ENCODE measurements around the gene GRAMD1A. TPM values are rescaled to one million over a fixed set of nuclear protein-coding genes. Genes with fewer than 3 reads are reported as not detected.
A peak's percentile ranks its signal among the peaks of the same experiment; 100 is the strongest.
"Not testable (repeated sequence)": the region's sequence is repeated elsewhere in the genome, so short reads cannot be mapped to it uniquely, and the experiment has no call there.

Gene GRAMD1A
- total and polyA plus RNA-seq, 9 of the 15 experiments (the other 6 are each of a cell fraction or from before 2014, with no cell fraction given) = 1.4 to 63.8 (median 38.5) TPM

DNA sequence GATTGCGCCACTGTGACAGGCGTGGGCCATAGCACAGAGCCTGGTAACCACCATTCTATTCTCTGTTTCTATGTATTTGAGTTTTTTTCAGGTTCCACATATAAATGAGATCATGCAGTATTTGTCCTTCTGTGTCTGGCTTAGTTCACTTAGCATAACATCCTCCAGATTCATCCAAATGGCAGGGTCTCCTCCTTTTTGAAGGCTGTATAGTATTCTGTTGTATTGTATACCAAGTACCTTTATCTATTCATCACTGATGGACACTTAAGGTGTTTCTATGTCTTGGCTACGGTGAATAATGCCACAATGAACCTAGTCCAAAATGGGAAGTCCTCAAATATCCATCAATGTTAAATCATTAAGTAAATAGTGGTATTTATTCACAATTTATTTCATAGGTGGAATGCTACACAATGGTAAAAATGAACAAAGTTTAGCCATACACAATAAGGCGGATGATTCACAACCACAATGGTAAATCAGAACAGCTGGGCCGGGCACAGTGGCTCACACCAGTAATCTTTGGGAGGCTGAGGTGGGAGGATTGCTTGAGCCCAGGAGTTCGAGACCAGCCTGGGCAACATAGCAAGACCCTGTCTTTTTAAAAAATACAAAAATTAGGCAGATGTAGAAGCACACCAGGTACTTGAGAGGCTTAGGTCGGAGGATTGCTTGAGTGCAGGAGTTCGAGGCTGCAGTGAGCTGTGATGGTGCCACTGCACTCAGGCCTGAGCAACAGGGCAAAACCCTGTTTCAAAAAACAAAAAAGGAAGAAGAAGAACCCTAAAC, 8.4 kb upstream of the GRAMD1A start:
- BruUV-seq (replicated peaks) = no TSS peak
- CTCF ChIA-PET (ENCODE audit: low intra/inter-chr PET ratio) = no interaction called here

DNA sequence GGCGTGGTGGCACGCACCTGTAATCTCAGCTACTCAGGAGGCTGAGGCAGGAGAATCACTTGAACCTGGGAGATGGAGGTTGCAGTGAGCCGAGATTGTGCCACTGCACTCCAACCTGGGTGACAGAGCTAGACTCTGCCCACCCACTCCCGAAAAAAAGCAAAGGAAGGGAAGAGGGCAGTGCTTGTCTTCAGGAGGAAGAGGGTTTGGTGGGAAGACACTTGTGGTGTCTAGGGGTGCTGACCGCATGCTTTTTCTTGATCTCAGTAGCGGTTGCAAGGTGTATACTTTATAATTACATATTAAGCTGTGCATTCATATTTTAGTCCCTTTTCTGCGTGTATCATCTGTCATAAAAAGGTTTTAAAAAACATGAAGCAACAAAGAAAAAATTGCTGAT, 7.5 kb upstream of the GRAMD1A start:
- H3K9ac ChIP-seq (ENCODE audit: insufficient read depth in 1 of 2, low read depth in 2 of 2, low read length in 2 of 2); H3K27ac ChIP-seq (ENCODE audit: extremely low read depth, low read depth, low read length); H4K20me1 ChIP-seq (replicated peaks; ENCODE audit: control insufficient read depth, insufficient read depth, low read length); in situ Hi-C loops (cut with MboI); H3K79me2 ChIP-seq (ENCODE audit: control insufficient read depth, insufficient read depth, low read length); ATAC-seq; H3K4me2 ChIP-seq (ENCODE audit: insufficient read depth, low read length); H3K9me3 ChIP-seq (replicated peaks; ENCODE audit: control insufficient read depth, insufficient read depth, low read depth, low read length); H3K4me1 ChIP-seq (replicated peaks in 1 of 2; ENCODE audit: control insufficient read depth in 2 of 2, insufficient read depth in 2 of 2, low read length in 2 of 2); H3K9me1 ChIP-seq (ENCODE audit: control insufficient read depth, insufficient read depth, low read length); BruUV-seq (replicated peaks); FAIRE-seq; H3K36me3 ChIP-seq (ENCODE audit: control insufficient read depth, insufficient read depth, low read length); H2AFZ ChIP-seq (ENCODE audit: low read depth, low read length); H3K4me3 ChIP-seq; CTCF ChIA-PET (ENCODE audit: low intra/inter-chr PET ratio); intact Hi-C loops (cut with micrococcal nuclease); DNase-seq (ENCODE audit: extremely low read depth in 1 of 4, low spot score in 3 of 4): not testable (repeated sequence)
- 25% methylated on average over 7 of the region's 7 CpGs for WGBS (ENCODE audit: insufficient coverage, low coverage, missing lambda C conversion rate)
- POLR2A ChIA-PET = interaction anchor here (0.9 to 1.0 kb wide), 2 partner anchors 9 to 15 kb away, joined by 3 to 4 read pairs; no protein-coding TSS in a partner anchor
- H3K27me3 ChIP-seq (ENCODE audit: control insufficient read depth in 2 of 2, insufficient read depth in 2 of 2, low read length in 2 of 2) = peaks cover 0 to 14% of the 10 kb centered on the region in 2 experiments; a peak in 1 of 5 replicates

More for the DNA sequence above, 8.4 kb upstream of the GRAMD1A start:
- Histone ChIP-seq H3K9me1 (ENCODE audit: control insufficient read depth, insufficient read depth, low read length) (no peaks in the 10 kb centered on the region), H3K36me3 (ENCODE audit: control insufficient read depth, insufficient read depth, low read length) (no peaks in the 10 kb centered on the region), H3K9ac (ENCODE audit: insufficient read depth in 1 of 2, low read depth in 2 of 2, low read length in 2 of 2) (no peak overlapping the region), H3K4me3 (no peak overlapping the region), H4K20me1 (replicated peaks; ENCODE audit: control insufficient read depth, insufficient read depth, low read length) (no peaks in the 10 kb centered on the region), H3K27ac (ENCODE audit: extremely low read depth, low read depth, low read length) (no peak overlapping the region), H3K4me2 (ENCODE audit: insufficient read depth, low read length) (no peak overlapping the region), H3K27me3 (ENCODE audit: control insufficient read depth in 2 of 2, insufficient read depth in 2 of 2, low read length in 2 of 2) (peaks cover 0 to 14% of the 10 kb centered on the region in 2 experiments; a peak in 1 of 5 replicates), H3K79me2 (ENCODE audit: control insufficient read depth, insufficient read depth, low read length) (no peaks in the 10 kb centered on the region), H3K4me1 (replicated peaks in 1 of 2; ENCODE audit: control insufficient read depth in 2 of 2, insufficient read depth in 2 of 2, low read length in 2 of 2) (peaks cover 0 to 4% of the 10 kb centered on the region in 2 experiments; a peak in 2 of 5 replicates), H3K9me3 (replicated peaks; ENCODE audit: control insufficient read depth, insufficient read depth, low read depth, low read length) (0 out of 2 replicates have a peak, but pooled peaks cover 2% of the 10 kb centered on the region), H2AFZ (ENCODE audit: low read depth, low read length) (no peak overlapping the region)
- no peak for DNase-seq (ENCODE audit: extremely low read depth in 1 of 4, low spot score in 3 of 4)
- TF ChIP-seq ZNF146 (CRISPR knock-in tag; IDR thresholded peaks at IDR 0.05; ENCODE audit: unreplicated experiment) = peak; percentile 93
- TF ChIP-seq ZNF121 (CRISPR knock-in tag; conservative IDR thresholded peaks at IDR 0.05) = peak; percentile 62
- TF ChIP-seq RBM25 (IDR thresholded peaks at IDR 0.05; ENCODE audit: low read depth, low read length, severe bottlenecking) = peak; percentile 88
- TF ChIP-seq EGR1 (conservative IDR thresholded peaks at IDR 0.05) = no peak
- no peak for TF ChIP-seq MED1 (CRISPR knock-in tag; IDR thresholded peaks at IDR 0.05; ENCODE audit: borderline replicate concordance)
- TF ChIP-seq BCOR (IDR thresholded peaks at IDR 0.05) = peak; percentile 21; the same call in 1 of the 2 replicates
- TF ChIP-seq, protein P1, sequence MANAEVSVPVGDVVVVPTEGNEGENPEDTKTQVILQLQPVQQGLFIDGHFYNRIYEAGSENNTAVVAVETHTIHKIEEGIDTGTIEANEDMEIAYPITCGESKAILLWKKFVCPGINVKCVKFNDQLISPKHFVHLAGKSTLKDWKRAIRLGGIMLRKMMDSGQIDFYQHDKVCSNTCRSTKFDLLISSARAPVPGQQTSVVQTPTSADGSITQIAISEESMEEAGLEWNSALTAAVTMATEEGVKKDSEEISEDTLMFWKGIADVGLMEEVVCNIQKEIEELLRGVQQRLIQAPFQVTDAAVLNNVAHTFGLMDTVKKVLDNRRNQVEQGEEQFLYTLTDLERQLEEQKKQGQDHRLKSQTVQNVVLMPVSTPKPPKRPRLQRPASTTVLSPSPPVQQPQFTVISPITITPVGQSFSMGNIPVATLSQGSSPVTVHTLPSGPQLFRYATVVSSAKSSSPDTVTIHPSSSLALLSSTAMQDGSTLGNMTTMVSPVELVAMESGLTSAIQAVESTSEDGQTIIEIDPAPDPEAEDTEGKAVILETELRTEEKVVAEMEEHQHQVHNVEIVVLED (CRISPR knock-in tag; IDR thresholded peaks at IDR 0.05) = no peak
- TF ChIP-seq ELF1 (tag; IDR thresholded peaks at IDR 0.05) = no peak
- peak in 1 of 2 experiments; percentile 9; a peak in 1 of 4 replicates for TF ChIP-seq KDM1A (IDR thresholded peaks at IDR 0.05)
- TF ChIP-seq PHF8 (IDR thresholded peaks at IDR 0.05; ENCODE audit: borderline replicate concordance, low read length) = no peak
- TF ChIP-seq ARID1B (IDR thresholded peaks at IDR 0.05) = no peak
- TF ChIP-seq, protein P2, sequence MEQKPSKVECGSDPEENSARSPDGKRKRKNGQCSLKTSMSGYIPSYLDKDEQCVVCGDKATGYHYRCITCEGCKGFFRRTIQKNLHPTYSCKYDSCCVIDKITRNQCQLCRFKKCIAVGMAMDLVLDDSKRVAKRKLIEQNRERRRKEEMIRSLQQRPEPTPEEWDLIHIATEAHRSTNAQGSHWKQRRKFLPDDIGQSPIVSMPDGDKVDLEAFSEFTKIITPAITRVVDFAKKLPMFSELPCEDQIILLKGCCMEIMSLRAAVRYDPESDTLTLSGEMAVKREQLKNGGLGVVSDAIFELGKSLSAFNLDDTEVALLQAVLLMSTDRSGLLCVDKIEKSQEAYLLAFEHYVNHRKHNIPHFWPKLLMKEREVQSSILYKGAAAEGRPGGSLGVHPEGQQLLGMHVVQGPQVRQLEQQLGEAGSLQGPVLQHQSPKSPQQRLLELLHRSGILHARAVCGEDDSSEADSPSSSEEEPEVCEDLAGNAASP (IDR thresholded peaks at IDR 0.05) = no peak
- TF ChIP-seq ZNF133 (CRISPR knock-in tag; IDR thresholded peaks at IDR 0.05) = no peak
- in situ Hi-C loops (cut with MboI) = no loop called here
- 9% methylated on average over 8 of the region's 8 CpGs for WGBS (ENCODE audit: insufficient coverage, low coverage, missing lambda C conversion rate)
- intact Hi-C loops (cut with micrococcal nuclease) = no loop called here
- ATAC-seq = no peak
- POLR2A ChIA-PET = interaction anchor here (1.0 kb wide), 1 partner anchor 19 kb away, joined by 3 read pairs; no protein-coding TSS in a partner anchor
- FAIRE-seq = no peak
